ENCODE data around the gene CCDC150.
A peak's percentile ranks its signal among the peaks of the same experiment; 100 is the strongest.
"Not testable (repeated sequence)": the region's sequence is repeated elsewhere in the genome, so short reads cannot be mapped to it uniquely, and the experiment has no call there.

Gene CCDC150

DNA sequence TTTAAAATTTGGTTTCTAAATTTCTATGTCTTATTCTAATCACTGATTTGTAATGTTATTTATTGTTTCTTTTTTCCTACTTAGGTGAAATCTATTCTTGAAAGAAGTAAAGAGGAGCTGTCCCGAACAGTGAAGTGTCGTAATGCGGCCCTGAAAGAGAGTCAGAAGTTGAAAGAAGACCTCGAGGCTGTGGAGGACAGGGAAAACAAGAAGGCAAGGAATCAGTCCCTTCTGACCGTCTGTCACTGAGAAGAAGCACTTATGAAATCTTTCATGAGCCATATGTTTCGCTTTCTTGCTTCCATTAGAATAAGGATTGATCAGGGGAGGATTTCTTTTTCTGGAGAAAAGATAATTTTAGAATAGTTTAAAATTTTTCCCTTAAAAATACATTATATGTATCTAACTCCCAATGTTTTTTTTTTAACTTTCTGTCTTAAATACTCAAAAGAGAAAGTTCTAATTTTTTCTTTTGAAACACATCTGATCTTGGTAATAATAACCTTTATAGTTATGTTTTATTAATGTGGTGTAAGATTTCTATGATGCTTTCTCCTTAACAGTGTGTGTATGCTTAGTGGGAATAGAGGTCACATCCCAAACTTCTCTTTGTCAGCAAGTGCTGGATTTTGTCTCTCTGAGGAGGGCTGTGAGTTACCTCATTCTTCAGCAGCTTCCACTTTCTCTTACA lies 79.0 kb downstream of the CCDC150 start:
- DNase-seq = no peak

DNA sequence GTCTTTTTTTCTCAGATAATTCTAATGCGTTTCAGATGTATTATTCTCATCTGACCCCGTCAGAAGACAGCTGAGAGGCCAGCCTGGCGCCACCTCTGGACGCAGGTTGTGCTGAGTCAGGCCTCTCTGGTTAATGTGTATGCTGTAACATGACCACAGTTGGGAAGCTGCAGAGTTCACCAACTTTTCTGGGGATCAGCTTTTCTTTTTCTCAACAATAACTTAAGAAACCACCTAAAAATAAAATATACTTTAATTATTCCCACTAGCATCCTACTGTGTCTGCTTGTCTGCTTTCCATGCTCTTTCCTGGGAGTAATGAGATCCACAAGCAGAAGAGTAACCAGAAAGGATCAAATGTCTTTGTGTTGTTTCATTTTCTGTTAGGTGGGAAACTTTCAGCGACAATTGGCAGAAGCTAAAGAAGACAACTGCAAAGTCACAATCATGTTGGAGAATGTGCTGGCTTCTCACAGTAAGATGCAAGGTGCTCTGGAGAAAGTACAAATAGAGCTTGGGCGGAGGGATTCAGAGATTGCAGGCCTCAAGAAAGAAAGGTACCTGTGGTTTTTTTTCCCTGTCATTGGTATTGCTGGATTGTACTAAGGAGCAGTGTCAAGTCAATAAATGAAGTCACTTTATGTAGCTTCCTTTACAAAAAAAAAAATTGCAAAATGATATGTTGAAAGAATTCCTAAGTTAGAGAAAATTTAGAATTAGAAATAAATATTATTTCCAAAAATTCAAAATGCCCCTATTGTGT lies 79.8 kb downstream of the CCDC150 start:
- DNase-seq = no peak

DNA sequence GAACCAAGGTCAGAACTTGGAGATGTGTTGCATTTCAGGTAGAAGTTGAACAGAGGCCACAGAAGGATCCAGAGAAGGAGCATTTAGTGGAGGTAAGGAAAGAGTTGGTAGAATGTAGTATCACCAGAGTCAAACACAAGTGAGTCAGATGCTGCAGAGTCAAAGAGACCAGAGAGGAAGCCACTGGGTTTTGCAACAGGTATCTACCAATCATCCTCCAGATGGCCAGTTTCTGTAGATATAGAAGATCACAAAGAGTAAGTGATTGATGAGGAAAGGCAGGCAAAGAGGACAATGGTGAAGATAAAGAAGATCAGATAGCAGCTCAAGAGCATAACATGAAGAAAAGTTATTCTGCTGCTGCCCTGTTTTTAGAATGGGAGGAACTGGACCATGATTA lies 84.1 kb downstream of the CCDC150 start:
- no peak for DNase-seq

DNA sequence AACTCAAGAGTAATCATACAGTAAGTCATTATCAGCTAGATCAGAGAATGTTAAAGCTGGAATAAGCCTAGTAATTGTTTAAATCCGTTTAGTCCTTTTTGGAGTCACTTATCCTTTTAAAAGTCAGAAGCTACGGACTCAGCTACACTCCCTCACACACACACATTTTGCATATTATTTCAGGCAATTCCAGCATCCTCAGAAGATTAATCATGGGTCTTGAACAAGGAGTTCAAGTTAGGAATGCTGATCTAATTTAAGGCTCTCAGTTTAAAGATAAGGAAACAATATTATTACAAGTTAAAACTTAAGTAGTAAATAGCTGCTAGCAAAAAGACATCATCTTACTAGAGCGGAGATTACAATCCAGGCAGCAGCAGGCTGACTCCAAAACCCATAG lies 85.7 kb downstream of the CCDC150 start:
- no peak for DNase-seq

DNA sequence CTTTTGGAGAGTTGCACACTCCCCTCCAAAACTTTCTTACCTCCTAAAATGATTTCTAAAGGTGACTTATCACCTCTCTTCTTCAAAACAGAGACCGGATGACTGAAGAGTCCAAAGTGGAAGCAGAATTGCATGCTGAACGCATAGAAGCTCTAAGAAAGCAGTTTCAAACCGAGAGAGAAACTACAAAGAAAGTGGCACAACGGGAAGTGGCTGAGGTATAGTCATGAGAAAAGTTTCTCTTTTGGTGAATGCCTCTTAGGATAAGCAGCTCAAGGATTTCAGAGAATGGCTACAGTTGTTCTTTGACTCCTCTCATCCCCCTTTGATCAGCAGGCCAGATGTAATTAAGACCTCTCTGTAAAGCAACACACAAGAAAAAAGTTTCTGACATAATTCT lies 86.4 kb downstream of the CCDC150 start:
- peak; percentile 67 for DNase-seq

DNA sequence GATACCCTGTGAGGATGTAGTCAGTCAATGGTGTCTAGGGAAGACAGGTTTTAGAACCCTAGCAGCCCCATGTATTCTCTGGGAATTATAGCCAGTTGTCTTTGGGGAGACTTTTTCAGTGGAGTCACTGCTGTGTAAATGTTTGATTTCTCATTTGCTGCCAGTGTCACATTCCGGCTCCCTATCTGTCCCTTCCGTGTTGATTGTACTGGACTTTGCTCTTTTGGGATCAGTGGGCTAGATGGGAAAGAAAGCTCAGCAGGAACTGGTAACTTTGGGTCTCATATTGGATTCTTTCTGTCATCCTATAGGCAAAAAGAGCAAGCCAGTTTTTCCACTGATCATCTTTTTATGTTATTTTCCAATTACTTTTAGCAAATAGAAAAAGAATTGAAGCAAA lies 89.9 kb downstream of the CCDC150 start:
- DNase-seq = no peak

DNA sequence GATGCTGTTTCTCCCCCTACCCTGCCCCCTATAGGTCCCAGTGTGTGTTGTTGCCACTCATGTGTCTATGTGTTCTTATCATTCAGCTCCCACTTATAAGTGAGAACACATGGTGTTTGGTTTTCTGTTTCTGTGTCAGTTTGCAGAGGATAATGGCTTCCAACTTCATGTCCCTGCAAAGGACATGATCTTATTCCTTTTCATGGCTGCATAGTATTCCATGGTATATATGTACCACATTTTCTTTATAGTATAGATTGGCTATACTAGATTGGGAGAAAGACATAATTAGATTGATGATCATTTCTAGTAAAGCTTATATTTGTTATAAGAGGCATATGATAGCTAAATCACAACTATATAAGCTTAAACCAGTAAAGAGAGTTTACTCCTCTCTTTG lies 97.1 kb downstream of the CCDC150 start:
- DNase-seq = not testable (repeated sequence)

DNA sequence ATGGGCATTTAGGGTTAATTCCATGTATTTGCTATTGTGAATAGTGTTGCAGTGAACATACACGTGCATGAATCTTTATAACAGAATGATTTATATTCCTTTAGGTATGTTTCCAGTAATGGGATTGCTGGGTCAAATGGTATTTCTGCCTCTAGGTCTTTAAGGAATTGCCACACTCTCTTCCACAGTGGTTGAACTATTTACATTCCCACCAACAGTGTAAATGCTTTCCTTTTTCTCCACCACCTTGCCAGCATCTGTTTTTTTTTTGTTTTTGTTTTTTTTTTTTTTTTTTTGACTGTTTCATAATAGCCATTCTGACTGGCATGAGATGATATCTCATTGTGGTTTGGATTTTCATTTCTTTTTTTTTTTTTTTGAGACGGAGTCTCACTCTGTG lies 97.5 kb downstream of the CCDC150 start:
- DNase-seq = no peak

DNA sequence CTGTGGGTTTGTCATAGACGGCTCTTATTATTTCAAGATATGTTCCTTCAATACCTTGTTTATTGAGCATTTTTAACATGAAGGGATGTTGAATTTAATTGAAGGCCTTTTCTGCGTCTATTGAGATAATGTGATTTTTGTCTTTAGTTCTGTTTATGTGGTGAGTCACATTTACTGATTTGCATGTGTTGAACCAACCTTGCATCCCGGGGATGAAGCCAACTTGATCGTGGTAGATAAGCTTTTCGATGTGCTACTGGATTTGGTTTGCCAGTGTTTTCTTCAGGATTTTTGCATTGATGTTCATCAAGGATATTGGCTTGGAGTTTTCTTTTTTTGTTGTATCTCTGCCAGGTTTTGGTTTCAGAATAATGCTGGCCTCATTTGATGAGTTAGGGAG lies 99.5 kb downstream of the CCDC150 start:
- no peak for DNase-seq

DNA sequence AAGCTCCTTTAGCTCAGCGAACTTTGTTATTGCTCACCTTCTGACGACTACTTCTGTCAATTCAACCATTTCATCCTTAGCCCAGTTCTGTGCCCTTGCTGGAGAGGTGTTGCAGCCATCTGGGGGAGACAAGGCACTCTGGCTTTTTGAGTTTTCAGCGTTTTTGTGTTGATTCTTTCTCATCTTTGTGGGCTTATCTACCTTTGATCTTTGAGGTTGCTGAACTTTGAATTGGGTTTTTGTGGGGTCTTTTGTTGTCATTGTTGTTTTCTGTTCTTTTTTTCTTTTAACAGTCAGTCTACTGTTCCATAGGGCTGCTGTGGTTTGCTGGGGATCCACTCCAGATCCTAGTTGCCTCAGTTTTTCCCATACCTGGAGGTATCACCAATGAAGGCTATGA lies 102.7 kb downstream of the CCDC150 start:
- no peak for DNase-seq

DNA sequence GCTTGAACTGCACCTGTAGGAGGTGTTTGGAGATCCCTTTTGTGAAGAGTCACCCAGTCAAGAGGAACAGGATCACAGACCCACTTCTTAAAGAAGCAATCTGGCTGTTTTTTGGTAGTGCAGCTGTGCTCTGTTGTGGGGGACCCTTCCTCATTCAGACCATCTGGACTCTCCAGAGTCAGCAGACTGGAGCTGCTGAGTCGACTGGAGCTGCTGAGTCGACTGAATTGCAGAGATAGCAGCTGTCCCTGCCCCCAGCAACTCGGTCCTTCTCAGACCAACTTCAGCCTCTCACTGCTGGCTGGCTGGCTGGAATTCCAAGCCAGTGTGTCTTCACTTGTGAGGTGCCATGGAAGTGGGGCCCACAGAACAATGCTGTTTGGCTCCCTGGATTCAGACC lies 103.2 kb downstream of the CCDC150 start:
- DNase-seq = no peak

DNA sequence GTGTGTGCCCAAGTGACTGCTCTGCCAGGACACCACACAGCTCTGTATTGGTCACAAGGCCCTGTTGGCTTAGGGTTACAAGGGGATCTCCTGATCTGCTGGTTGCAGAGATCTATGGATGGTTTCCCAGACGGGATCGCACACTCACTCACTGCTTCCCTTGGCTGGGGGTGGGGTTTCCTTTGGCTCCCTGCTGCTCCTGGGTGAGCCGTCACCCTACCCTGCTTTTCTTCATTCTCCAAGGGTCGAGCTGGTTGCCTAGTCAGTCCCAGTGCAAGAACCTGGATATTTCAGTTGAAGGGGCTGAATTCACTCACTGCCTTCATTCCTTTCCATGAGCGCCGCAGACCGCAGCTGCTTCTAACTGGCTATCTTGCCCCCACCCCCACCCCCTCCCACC lies 103.7 kb downstream of the CCDC150 start:
- no peak for DNase-seq

DNA sequence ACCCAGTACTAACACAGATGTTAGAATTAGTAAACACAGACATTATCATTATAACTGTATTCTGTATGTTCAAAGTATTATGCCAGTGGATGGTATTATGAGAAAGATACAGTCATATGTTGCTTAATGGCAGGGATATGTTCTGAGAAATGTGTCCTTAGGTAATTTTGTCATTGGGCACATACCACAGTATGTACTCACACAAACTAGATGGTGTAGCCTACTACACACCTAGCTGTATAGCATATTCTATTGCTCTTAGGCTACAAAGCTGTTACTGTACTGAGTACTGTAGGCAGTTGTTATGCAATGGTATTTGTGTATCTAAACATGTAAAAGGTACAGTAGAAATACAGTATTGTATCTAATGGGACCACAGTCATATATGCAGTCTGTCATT lies 106.2 kb downstream of the CCDC150 start:
- no peak for DNase-seq

DNA sequence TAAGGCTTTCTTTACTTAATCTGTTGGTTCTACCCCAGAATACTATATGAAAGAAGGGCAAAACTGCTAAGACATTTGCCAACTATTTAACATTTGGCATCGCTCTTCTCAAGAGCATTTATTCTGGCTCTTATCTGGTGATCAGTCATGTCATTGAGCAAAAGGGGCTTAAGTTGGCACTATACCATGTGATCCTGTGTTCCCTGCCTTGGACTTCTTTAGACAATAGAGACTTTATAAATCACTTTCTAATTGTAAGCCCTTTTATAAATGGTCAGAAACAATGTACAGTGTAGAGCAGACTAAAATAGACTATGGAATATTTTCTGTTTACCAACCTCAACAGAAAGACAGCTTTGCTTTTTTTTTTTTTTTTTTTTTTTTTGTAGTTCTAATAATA lies 107.9 kb downstream of the CCDC150 start:
- no peak for DNase-seq

DNA sequence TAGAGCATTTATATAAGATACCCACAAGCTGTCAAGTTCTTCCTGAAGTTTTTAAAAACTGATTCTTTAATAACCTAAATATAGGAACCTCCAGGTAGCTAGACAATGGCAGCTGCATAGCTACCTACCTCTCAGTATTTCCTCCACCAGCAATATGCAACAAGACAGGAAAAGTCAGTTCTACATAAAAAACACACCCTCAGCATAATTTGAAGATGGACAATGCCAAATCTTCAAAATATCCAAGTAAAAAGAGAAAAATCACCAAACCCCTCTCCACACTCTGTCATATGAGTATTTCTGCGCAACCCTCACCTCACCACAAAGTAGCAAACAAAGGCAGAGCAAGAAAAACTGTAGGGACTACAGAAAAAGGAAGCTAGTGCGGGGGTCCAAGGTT lies 108.6 kb downstream of the CCDC150 start:
- DNase-seq = no peak

DNA sequence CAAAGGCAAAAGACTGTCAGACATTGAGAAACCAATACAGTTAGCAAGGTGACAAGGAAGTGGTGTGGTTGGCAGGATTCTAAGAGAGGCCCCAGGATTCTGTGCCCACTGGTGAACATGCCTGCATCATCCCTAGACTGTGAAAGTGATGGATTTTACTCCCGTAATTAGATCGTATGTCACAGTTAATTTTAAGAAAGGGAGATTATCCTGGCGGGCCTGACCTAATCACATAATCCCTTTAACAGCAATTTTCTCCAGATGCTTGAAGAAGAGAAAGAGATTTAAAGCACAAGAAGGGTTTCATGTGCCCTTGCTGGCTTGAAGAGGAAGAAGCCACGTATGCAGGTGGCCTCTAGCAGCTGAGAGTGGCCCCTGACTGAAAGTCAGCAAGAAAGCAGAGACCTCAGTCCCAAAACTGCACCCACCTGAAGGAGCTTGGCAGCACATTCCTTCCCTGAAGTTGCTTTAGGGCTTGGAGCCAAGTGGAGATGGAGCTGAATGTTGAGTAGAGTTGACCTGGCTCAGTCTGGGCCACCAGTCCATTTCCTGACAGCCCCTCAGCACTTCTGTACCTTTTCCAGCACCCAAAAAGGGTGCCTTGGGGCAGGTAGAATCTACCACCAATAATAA lies 110.9 kb downstream of the CCDC150 start:
- DNase-seq = no peak

DNA sequence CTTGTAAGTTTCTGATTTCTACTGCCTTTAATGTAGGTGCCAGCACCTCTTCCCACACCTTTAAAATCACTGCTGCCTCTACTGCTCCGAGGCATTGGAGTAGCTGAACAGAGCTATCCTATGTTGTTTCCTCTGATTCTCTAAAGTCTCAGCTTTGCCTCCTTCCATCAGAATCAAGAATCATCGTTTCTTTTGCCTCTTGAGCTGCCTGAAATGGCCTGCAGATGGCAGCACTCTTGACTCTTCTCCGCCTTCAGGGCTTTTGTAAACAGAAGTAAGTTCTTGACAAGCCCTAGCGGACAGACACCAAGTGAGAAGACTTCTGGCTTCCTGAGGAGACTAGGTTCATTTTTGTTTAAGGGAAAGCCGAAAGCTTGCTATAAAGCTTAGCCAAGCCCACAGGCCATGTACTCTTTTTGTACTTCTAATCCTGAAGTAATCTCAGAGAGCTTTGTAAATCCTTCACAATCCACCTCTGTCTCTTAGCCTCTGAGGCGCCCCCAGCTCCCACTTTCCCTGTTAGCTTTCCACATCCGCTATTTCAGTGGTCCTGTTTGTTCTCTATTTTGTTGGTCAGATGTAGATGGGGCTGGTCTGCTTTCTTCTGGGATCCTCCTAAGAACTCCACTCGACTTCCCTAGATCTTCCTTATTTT lies 111.6 kb downstream of the CCDC150 start:
- peak; percentile 73 for DNase-seq

DNA sequence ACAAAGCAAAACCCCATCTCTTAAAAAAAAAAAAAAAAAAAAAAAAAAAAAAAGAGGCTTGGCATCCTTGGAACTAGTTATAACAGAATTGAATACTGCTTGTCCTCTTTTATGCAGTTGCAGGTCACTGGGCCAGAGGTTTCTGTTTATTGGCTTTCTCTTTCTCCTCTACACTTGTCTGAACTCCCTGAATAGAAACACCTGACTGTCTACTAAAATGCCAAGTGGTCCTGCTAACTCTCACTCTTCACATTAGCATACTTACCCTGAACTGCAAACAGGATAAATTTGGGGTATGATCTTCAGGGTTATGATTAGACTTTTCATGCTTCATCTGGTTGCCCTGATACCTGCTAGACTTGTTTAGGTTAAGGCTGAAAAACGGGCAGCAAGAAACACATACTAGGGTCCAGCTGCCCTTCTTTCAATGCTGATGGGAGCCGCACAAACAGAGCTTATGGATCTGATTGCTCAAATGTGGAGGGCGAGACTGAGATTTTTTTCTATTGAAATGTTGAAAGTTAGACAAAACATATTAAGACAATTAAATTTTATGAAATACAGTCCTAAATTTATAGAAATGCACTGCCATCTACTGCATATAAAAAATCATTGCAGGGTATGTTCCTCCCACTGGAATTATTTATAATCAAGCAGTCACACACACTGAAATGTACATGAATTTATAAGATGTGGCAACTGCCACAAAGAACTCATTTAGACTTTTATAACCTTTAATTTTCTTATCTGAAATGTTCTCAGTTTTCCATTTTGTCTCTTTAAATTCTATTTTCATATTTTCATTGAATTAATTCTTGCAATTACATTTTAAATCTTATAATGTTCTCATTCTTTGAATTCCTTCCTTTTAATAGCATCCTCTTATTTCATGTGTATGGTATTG lies 119.2 kb downstream of the CCDC150 start:
- DNase-seq = no peak

DNA sequence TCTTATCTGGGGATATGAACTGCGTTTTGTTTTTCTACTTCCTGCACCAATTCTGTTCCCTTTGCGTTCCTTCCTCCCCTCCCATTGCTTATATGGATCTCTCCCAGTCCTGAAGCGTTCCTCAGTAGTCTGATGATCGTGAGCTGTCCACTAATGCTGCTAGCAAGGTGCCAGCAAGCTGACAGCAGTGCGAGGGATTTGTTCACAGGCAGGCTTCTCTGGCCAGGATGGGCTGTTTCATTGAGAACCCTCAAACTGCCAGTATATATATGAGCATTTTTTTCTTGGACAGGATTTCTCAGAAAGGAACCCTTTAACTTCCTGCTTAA lies 119.8 kb downstream of the CCDC150 start:
- no peak for DNase-seq

DNA sequence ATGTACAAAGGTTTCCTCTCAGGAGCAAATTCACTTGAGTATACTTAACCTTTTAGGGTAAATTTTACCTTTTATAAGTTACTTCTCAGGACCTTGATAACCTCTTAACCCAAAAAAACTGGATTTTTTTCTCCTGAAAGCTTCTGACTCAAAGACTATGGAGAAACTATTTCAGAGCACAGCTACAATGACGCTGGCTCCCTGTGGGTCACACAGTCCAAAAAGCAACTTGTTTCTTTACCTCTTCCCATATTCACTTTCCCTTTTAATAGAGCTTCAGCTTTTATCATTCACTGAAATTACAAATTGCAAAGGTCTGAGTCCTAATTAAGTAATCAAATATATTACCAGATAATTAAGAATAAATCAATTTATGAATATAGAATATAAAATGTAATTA lies 127.6 kb downstream of the CCDC150 start:
- DNase-seq = no peak
